IMR-90 (cell line): Measurements from ENCODE around the gene RASGEF1C. TPM values are rescaled to one million over a fixed set of nuclear protein-coding genes. Genes with fewer than 3 reads are reported as not detected.

Experiments used
- ATAC-seq: fragments of 200-7000 bp; cut with Tn5 transposase; 2 replicates; pipeline ENCODE4 v1.9.1; 2020; ENCODE audit warnings: low read depth, mild to moderate bottlenecking, moderate library complexity
- BruUV-seq: library from RNA; stranded (reverse); fragments of 400-500 nt; replicated peaks from 2 replicates; lab custom pipeline; 2021; lab: Mats Ljungman, UMichigan
- CTCF ChIA-PET: fragments of 300-600 bp; formaldehyde crosslinking; extraction: SDS; loops from one replicate; lab custom pipeline; 2021; ENCODE audit warnings: antibody characterized with exemption; lab: Yijun Ruan, JAX
- POLR2A ChIA-PET: fragments of 300-600 bp; sonication (Branson Sonifier 250); formaldehyde crosslinking; loops from one replicate; lab custom pipeline; 2022; ENCODE audit warnings: antibody characterized with exemption; ENCODE audit not compliant: unreplicated experiment; lab: Charles Lee
- DNase-seq: peaks from one replicate; pipeline ENCODE4 v3.0.0; 2013
- H2AFZ ChIP-seq: replicated peaks from 2 replicates; pipeline ENCODE3; 2013; ENCODE audit warnings: low read length, mild to moderate bottlenecking; ENCODE audit not compliant: poor library complexity
- H2AK5ac ChIP-seq: 2 replicates; pipeline ENCODE4 v1.6.1; 2013; ENCODE audit warnings: low read depth, low read length, inconsistent platforms
- H2AK9ac ChIP-seq: replicated peaks from 2 replicates; pipeline ENCODE3; 2013; ENCODE audit warnings: mild to moderate bottlenecking, low read depth, low read length, moderate library complexity; ENCODE audit not compliant: poor library complexity
- H2BK120ac ChIP-seq: 2 replicates; pipeline ENCODE4 v1.6.1; 2013; ENCODE audit warnings: low read depth, low read length, inconsistent platforms
- H2BK15ac ChIP-seq: 3 replicates; pipeline ENCODE4 v1.6.1; 2013; ENCODE audit warnings: low read depth, low read length, inconsistent platforms
- H2BK20ac ChIP-seq: 2 replicates; pipeline ENCODE4 v1.6.1; 2013; ENCODE audit warnings: low read depth, mild to moderate bottlenecking, inconsistent platforms, low read length, moderate library complexity
- H2BK5ac ChIP-seq: 2 replicates; pipeline ENCODE4 v1.6.1; 2013; ENCODE audit warnings: mild to moderate bottlenecking, low read depth, low read length, inconsistent platforms; ENCODE audit not compliant: poor library complexity, severe bottlenecking
- H3K14ac ChIP-seq: replicated peaks from 2 replicates; pipeline ENCODE4 v1.6.1; 2013; ENCODE audit warnings: low read depth, low read length, inconsistent platforms
- H3K18ac ChIP-seq: 2 replicates; pipeline ENCODE4 v1.6.1; 2013; ENCODE audit warnings: low read depth, low read length, control low read depth
- H3K23ac ChIP-seq: 2 replicates; pipeline ENCODE4 v1.6.1; 2013; ENCODE audit warnings: low read depth, low read length, inconsistent platforms
- H3K27ac ChIP-seq: 2 replicates; pipeline ENCODE4 v1.5.1; 2013; ENCODE audit warnings: mild to moderate bottlenecking, control low read depth, low read length; ENCODE audit not compliant: insufficient read depth
- H3K27me3 ChIP-seq: 2 replicates; pipeline ENCODE4 v1.6.1; 2013; ENCODE audit warnings: low read length; ENCODE audit not compliant: control insufficient read depth, insufficient read depth
- H3K36me3 ChIP-seq: 2 replicates; pipeline ENCODE4 v1.6.1; 2013; ENCODE audit warnings: low read length, mixed read lengths; ENCODE audit not compliant: control insufficient read depth, insufficient read depth
- H3K4ac ChIP-seq: 2 replicates; pipeline ENCODE4 v1.6.1; 2013; ENCODE audit warnings: low read depth, low read length, inconsistent platforms
- H3K4me1 ChIP-seq: 2 replicates; pipeline ENCODE4 v1.6.1; 2013; ENCODE audit warnings: low read length, mixed read lengths; ENCODE audit not compliant: control insufficient read depth, insufficient read depth
- H3K4me2 ChIP-seq: 2 replicates; pipeline ENCODE4 v1.6.1; 2013; ENCODE audit warnings: low read depth, mild to moderate bottlenecking, control low read depth, low read length, moderate library complexity
- H3K4me3 ChIP-seq: 2 replicates; pipeline ENCODE4 v1.5.1; 2013; ENCODE audit warnings: low read depth, mild to moderate bottlenecking, control low read depth, low read length, moderate library complexity; ENCODE audit not compliant: insufficient read depth
- H3K56ac ChIP-seq: 2 replicates; pipeline ENCODE4 v1.6.1; 2013; ENCODE audit warnings: low read length, inconsistent platforms; ENCODE audit not compliant: insufficient read depth; ENCODE audit errors: extremely low read depth
- H3K79me1 ChIP-seq, 2 experiments: 2 replicates each; pipeline ENCODE4 v1.6.1; 2013; ENCODE audit warnings: low read length in 2 of 2, inconsistent platforms in 1 of 2, low read depth in 1 of 2
- H3K9ac ChIP-seq: 2 replicates; pipeline ENCODE4 v1.6.1; 2013; ENCODE audit warnings: low read depth, low read length, control low read depth
- H3K9me1 ChIP-seq: 2 replicates; pipeline ENCODE4 v1.6.1; 2013; ENCODE audit warnings: low read length, inconsistent platforms; ENCODE audit not compliant: insufficient read depth
- H3K9me3 ChIP-seq: 2 replicates; pipeline ENCODE4 v1.6.1; 2013; ENCODE audit warnings: low read length; ENCODE audit not compliant: control insufficient read depth, insufficient read depth
- H4K20me1 ChIP-seq: 2 replicates; pipeline ENCODE4 v1.6.1; 2013; ENCODE audit warnings: low read length, inconsistent platforms; ENCODE audit not compliant: insufficient read depth
- H4K5ac ChIP-seq: 2 replicates; pipeline ENCODE4 v1.6.1; 2013; ENCODE audit warnings: mild to moderate bottlenecking, low read depth, low read length, control low read depth
- H4K8ac ChIP-seq, 2 experiments: 2 replicates each; pipeline ENCODE4 v1.6.1; 2013; ENCODE audit warnings: low read depth in 2 of 2, low read length in 2 of 2, control low read depth in 1 of 2, inconsistent platforms in 1 of 2
- H4K91ac ChIP-seq: 2 replicates; pipeline ENCODE4 v1.6.1; 2013; ENCODE audit warnings: low read depth, low read length, inconsistent platforms; ENCODE audit not compliant: insufficient read depth
- BHLHE40 ChIP-seq: fragments of 150-350 bp; IDR thresholded peaks from 2 replicates; pipeline ENCODE4 v1.6.1; 2016; ENCODE audit warnings: mild to moderate bottlenecking, low read depth, low read length
- CEBPB ChIP-seq: IDR thresholded peaks from 2 replicates; pipeline ENCODE4 v1.6.1; 2012; ENCODE audit warnings: low read depth, low read length, improper control_type of control experiment
- FOS ChIP-seq: fragments of 150-350 bp; IDR thresholded peaks from 2 replicates; pipeline ENCODE4 v1.6.1; 2016; ENCODE audit warnings: low read depth, low read length
- MAFK ChIP-seq: IDR thresholded peaks from 2 replicates; pipeline ENCODE4 v1.6.1; 2012; ENCODE audit warnings: low read depth, low read length, improper control_type of control experiment
- MAZ ChIP-seq: IDR thresholded peaks from 2 replicates; pipeline ENCODE4 v1.6.1; 2012; ENCODE audit warnings: low read depth, mild to moderate bottlenecking, low read length, improper control_type of control experiment, moderate library complexity, borderline replicate concordance
- MXI1 ChIP-seq: IDR thresholded peaks from 2 replicates; pipeline ENCODE4 v1.6.1; 2012; ENCODE audit warnings: low read depth, mild to moderate bottlenecking, low read length, moderate library complexity, borderline replicate concordance
- NFE2L2 ChIP-seq: fragments of 150-350 bp; IDR thresholded peaks from 2 replicates; pipeline ENCODE4 v1.6.1; 2016; ENCODE audit warnings: low read depth, mild to moderate bottlenecking, low read length
- POLR2A ChIP-seq: IDR thresholded peaks from 2 replicates; pipeline ENCODE4 v1.6.1; 2012; ENCODE audit warnings: mild to moderate bottlenecking, low read depth, low read length
- RAD21 ChIP-seq: IDR thresholded peaks from 2 replicates; pipeline ENCODE4 v1.6.1; 2012; ENCODE audit warnings: low read length, improper control_type of control experiment
- RCOR1 ChIP-seq: IDR thresholded peaks from 2 replicates; pipeline ENCODE4 v1.6.1; 2012; ENCODE audit warnings: mild to moderate bottlenecking, low read length, improper control_type of control experiment; ENCODE audit not compliant: insufficient replicate concordance
- RFX5 ChIP-seq: IDR thresholded peaks from 2 replicates; pipeline ENCODE4 v1.8.0; 2012; ENCODE audit warnings: low read depth, mild to moderate bottlenecking, low read length, moderate library complexity
- SMC3 ChIP-seq: fragments of 150-350 bp; IDR thresholded peaks from 2 replicates; pipeline ENCODE4 v1.6.1; 2016; ENCODE audit warnings: low read depth, mild to moderate bottlenecking, antibody characterized with exemption, low read length, moderate library complexity
- WGBS, 2 experiments: methylation state at CpG; one replicate each; pipeline versions ENCODE4 v1.1.5 to v1.1.7; 2013; ENCODE audit warnings: missing lambda C conversion rate in 2 of 2; ENCODE audit not compliant: insufficient read length in 1 of 2; ENCODE audit errors: extremely low coverage in 2 of 2; 5-methylcytosine and 5-hydroxymethylcytosine counted together
- dilution Hi-C: fragments of 300-500 bp; cut with HindIII; formaldehyde crosslinking; loops from one replicate; pipeline ENCODE4 v1.14.3; 2018; ENCODE audit warnings: low sequenced_read_pairs; ENCODE audit not compliant: unreplicated experiment
- in situ Hi-C: fragments of 300-500 bp; cut with MboI; formaldehyde crosslinking; loops from 3 replicates; pipeline ENCODE4 v1.14.3; 2019; ENCODE audit warnings: low sequenced_read_pairs, inconsistent platforms, mixed read lengths
- intact Hi-C: fragments of 100-400 bp; cut with micrococcal nuclease; formaldehyde crosslinking; loops from 2 replicates; pipeline ENCODE4 v1.10.0; 2022
- polyA plus RNA-seq, 3 experiments: library from polyadenylated mRNA; depleted of rRNA; stranded (reverse); fragments of >200 nt; gene quantifications; 2 replicates each; pipeline ENCODE4 v1.2.3, GENCODE V29; 2012; ENCODE audit warnings: low replicate concordance in 1 of 3
- total RNA-seq: library from RNA; depleted of rRNA; stranded (reverse); fragments of >200 nt; gene quantifications from 2 replicates; pipeline ENCODE4 v1.2.3, GENCODE V29; 2012
- TF ChIP-seq, protein P1 (sequence below): conservative IDR thresholded peaks from 2 replicates; pipeline ENCODE4 v1.5.1; 2012; ENCODE audit warnings: mild to moderate bottlenecking, low read depth, low read length, improper control_type of control experiment
- TF ChIP-seq, protein P2 (sequence below): fragments of 150-350 bp; IDR thresholded peaks from 2 replicates; pipeline ENCODE4 v1.6.1; 2016; ENCODE audit warnings: low read depth, mild to moderate bottlenecking, low read length, moderate library complexity, borderline replicate concordance
- TF ChIP-seq, protein P3 (sequence below): fragments of 150-350 bp; IDR thresholded peaks from 2 replicates; pipeline ENCODE4 v1.6.1; 2017; ENCODE audit warnings: mild to moderate bottlenecking, antibody characterized with exemption, low read length, low read depth

RASGEF1C gene
- total and polyA plus RNA-seq, 2 of the 4 experiments (the other 2 are of a cell fraction), result not detected

DNA sequence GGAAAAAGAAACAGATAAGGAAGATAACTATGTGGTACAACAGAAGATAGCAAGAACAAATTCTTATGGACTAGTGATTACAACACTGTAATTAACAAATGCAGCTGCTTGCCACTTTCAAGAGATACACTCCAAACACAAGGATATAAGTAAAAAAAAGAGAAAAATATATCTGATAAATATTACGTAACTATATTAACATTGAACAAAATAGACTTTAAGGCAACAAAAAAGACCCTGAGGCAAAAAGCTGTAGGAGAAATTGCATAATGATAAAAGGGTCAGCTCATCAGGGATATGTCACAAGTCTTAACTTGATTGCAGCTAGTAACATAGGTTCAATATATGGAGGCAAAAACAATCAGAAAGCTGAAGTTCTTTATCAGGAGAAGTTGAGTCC lies 86.1 kb downstream of the RASGEF1C start:
- H3K27ac ChIP-seq, result no peak overlapping the region
- TF ChIP-seq POLR2A, result no peak
- TF ChIP-seq FOS, result no peak
- TF ChIP-seq MXI1, result no peak
- TF ChIP-seq MAFK, result no peak
- TF ChIP-seq, protein P1, sequence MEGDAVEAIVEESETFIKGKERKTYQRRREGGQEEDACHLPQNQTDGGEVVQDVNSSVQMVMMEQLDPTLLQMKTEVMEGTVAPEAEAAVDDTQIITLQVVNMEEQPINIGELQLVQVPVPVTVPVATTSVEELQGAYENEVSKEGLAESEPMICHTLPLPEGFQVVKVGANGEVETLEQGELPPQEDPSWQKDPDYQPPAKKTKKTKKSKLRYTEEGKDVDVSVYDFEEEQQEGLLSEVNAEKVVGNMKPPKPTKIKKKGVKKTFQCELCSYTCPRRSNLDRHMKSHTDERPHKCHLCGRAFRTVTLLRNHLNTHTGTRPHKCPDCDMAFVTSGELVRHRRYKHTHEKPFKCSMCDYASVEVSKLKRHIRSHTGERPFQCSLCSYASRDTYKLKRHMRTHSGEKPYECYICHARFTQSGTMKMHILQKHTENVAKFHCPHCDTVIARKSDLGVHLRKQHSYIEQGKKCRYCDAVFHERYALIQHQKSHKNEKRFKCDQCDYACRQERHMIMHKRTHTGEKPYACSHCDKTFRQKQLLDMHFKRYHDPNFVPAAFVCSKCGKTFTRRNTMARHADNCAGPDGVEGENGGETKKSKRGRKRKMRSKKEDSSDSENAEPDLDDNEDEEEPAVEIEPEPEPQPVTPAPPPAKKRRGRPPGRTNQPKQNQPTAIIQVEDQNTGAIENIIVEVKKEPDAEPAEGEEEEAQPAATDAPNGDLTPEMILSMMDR, result no peak
- TF ChIP-seq NFE2L2, result no peak
- TF ChIP-seq SMC3, result no peak
- TF ChIP-seq BHLHE40, result no peak
- TF ChIP-seq, protein P2, sequence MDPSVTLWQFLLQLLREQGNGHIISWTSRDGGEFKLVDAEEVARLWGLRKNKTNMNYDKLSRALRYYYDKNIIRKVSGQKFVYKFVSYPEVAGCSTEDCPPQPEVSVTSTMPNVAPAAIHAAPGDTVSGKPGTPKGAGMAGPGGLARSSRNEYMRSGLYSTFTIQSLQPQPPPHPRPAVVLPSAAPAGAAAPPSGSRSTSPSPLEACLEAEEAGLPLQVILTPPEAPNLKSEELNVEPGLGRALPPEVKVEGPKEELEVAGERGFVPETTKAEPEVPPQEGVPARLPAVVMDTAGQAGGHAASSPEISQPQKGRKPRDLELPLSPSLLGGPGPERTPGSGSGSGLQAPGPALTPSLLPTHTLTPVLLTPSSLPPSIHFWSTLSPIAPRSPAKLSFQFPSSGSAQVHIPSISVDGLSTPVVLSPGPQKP, result no peak
- no peak for TF ChIP-seq RCOR1
- TF ChIP-seq RFX5, result no peak
- TF ChIP-seq RAD21, result no peak
- TF ChIP-seq MAZ, result no peak
- TF ChIP-seq, protein P3, sequence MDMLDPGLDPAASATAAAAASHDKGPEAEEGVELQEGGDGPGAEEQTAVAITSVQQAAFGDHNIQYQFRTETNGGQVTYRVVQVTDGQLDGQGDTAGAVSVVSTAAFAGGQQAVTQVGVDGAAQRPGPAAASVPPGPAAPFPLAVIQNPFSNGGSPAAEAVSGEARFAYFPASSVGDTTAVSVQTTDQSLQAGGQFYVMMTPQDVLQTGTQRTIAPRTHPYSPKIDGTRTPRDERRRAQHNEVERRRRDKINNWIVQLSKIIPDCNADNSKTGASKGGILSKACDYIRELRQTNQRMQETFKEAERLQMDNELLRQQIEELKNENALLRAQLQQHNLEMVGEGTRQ, result no peak
- TF ChIP-seq CEBPB, result no peak; the same call in 1 of the 2 replicates
- intact Hi-C loops, result no loop called here
- no peak overlapping the region for H2AK5ac ChIP-seq
- no peak overlapping the region for H3K4me2 ChIP-seq
- H3K56ac ChIP-seq, result no peak overlapping the region
- H2BK120ac ChIP-seq, result no peak overlapping the region
- H3K4me1 ChIP-seq, result no peaks in the 10 kb centered on the region; the same call in 1 of the 2 replicates
- H3K23ac ChIP-seq, result no peak overlapping the region
- H4K8ac ChIP-seq, result no peak overlapping the region
- WGBS, 2 experiments, result no CpG with 5 or more reads among the region's 1 CpG
- no peaks in the 10 kb centered on the region for H3K9me1 ChIP-seq
- H2BK20ac ChIP-seq, result no peak overlapping the region
- no peak overlapping the region for H3K14ac ChIP-seq
- no peak overlapping the region for H2AK9ac ChIP-seq
- no peak for DNase-seq
- no TSS peak for BruUV-seq
- H3K9me3 ChIP-seq, result no peaks in the 10 kb centered on the region
- no peak overlapping the region for H2BK15ac ChIP-seq
- H3K18ac ChIP-seq, result no peak overlapping the region
- no peak overlapping the region for H3K9ac ChIP-seq
- ChIA-PET CTCF (interaction anchor here (1.7 kb wide), 1 partner anchor 86 kb away, joined by 4 read pairs; the partner anchor contains the start of gene RASGEF1C), POLR2A (no interaction called here)
- no peaks in the 10 kb centered on the region for H3K36me3 ChIP-seq
- dilution Hi-C loops, result no loop called here
- H4K20me1 ChIP-seq, result no peaks in the 10 kb centered on the region
- H3K79me1 ChIP-seq, result no peaks in the 10 kb centered on the region
- peaks cover 14% of the 10 kb centered on the region for H3K27me3 ChIP-seq
- H4K91ac ChIP-seq, result no peak overlapping the region
- H3K4me3 ChIP-seq, result no peak overlapping the region
- no peak overlapping the region for H2AFZ ChIP-seq
- no peak overlapping the region for H3K4ac ChIP-seq
- ATAC-seq, result no peak
- in situ Hi-C loops, result no loop called here
- no peak overlapping the region for H4K5ac ChIP-seq
- no peak overlapping the region for H2BK5ac ChIP-seq
